Spleen (tissue), 11 donors: ENCODE results near the gene IGF2BP1. TPM values are rescaled to one million over a fixed set of nuclear protein-coding genes. Genes with fewer than 3 reads are reported as not detected.
"Not testable (repeated sequence)": the region's sequence is repeated elsewhere in the genome, so short reads cannot be mapped to it uniquely, and the experiment has no call there.

Experiments
- DNase-seq: peaks from one replicate; pipeline ENCODE4 v3.0.0-alpha.2; 2020
- H3K27ac ChIP-seq, 8 donors: fragments of 200-600 bp; sonication (generic) in 7 of 8; 1 replicate in 4 of 8; 2 replicates in 4 of 8; pipeline versions ENCODE4 v1.5.0 to v1.8.0; 2016 to 2021; ENCODE audit warnings: inconsistent platforms in 4 of 8, mild to moderate bottlenecking in 4 of 8, moderate library complexity in 1 of 8
- H3K27me3 ChIP-seq, 7 donors: fragments of 200-600 bp; sonication (generic) in 6 of 7; replicated peaks in 1 of 7; 1 replicate in 4 of 7; 2 replicates in 3 of 7; pipeline versions ENCODE4 v1.5.0 to v1.8.0; 2016 to 2021; ENCODE audit warnings: inconsistent platforms in 3 of 7, mild to moderate bottlenecking in 1 of 7
- H3K36me3 ChIP-seq, 6 donors: fragments of 200-600 bp; sonication (generic) in 5 of 6; 1 replicate in 4 of 6; 2 replicates in 2 of 6; pipeline versions ENCODE4 v1.5.0 to v1.8.0; 2016 to 2021; ENCODE audit warnings: inconsistent platforms in 2 of 6
- H3K4me1 ChIP-seq, 6 donors: fragments of 200-600 bp; sonication (generic) in 5 of 6; 1 replicate in 3 of 6; 2 replicates in 3 of 6; pipeline versions ENCODE4 v1.5.0 to v1.8.0; 2016 to 2021; ENCODE audit warnings: inconsistent platforms in 3 of 6
- H3K4me3 ChIP-seq, 8 donors: fragments of 200-600 bp; sonication (generic) in 7 of 8; 1 replicate in 4 of 8; 2 replicates in 4 of 8; pipeline versions ENCODE4 v1.5.0 to v1.8.0; 2016 to 2021; ENCODE audit warnings: inconsistent platforms in 4 of 8, mild to moderate bottlenecking in 4 of 8, moderate library complexity in 2 of 8
- H3K9me3 ChIP-seq, 8 donors: fragments of 200-600 bp; sonication (generic) in 7 of 8; 1 replicate in 4 of 8; 2 replicates in 4 of 8; pipeline versions ENCODE4 v1.5.0 to v1.8.0; 2016 to 2021; ENCODE audit warnings: inconsistent platforms in 4 of 8
- POLR2A ChIP-seq, 3 donors: fragments of 450-650 bp; IDR thresholded peaks; one replicate each; pipeline ENCODE4 v1.5.1; 2017; ENCODE audit warnings: antibody characterized with exemption in 3 of 3, mild to moderate bottlenecking in 1 of 3
- POLR2AphosphoS5 ChIP-seq, 3 donors: sonication (generic); formaldehyde crosslinking; IDR thresholded peaks; one replicate each; pipeline ENCODE4 v1.5.1; 2017; ENCODE audit warnings: antibody characterized with exemption in 3 of 3
- WGBS, 5 donors: extraction: QIAGEN DNeasy Blood & Tissue Kit in 3 of 5; methylation state at CpG; one replicate each; pipeline versions ENCODE4 v1.1.5 to v1.1.7; 2013 to 2018; 5-methylcytosine and 5-hydroxymethylcytosine counted together
- intact Hi-C: fragments of 100-400 bp; cut with DNase I; formaldehyde crosslinking; loops from one replicate; pipeline ENCODE4 v1.15.0; 2023; ENCODE audit warnings: low total_unique reads
- polyA plus RNA-seq, 3 donors: library from polyadenylated mRNA; stranded (reverse); fragments of 200-250 nt; gene quantifications; one replicate each; pipeline ENCODE4 v1.2.1, GENCODE V29; 2013
- total RNA-seq, 7 donors: library from RNA; depleted of rRNA in 3 of 7; stranded (reverse); fragments of >200 nt in 3 of 7; fragmentation: NEBNext Ultra II Directional in 4 of 7; extraction: Animal tissue kit (Norgen Biotek cat#: 25700) in 4 of 7; gene quantifications; one replicate each; pipeline versions ENCODE4 v1.1.0 to v1.2.1, GENCODE V29; 2016 to 2021
- TF ChIP-seq, protein P1 (sequence below), 11 experiments: fragments of 200-600 bp in 7 of 11; fragments of 450-650 bp in 4 of 11; sonication (generic) in 4 of 11; IDR thresholded peaks in 8 of 11; conservative IDR thresholded peaks in 3 of 11; 1 replicate in 7 of 11; 2 replicates in 4 of 11; pipeline versions ENCODE4 v1.4.0 to v1.8.0; 2016 to 2021; ENCODE audit warnings: antibody characterized with exemption in 11 of 11, inconsistent platforms in 4 of 11, mild to moderate bottlenecking in 1 of 11
- donor health status: healthy with polysubstance abuse.
- donor health status: DM: no; HTN: no; CAD: no; lungs with moderate emphysema.
- donor health status: DM: no; HTN: no; CAD: no.
- donor health status: Bipolar disorder and iron deficiency.
- donor health status: healthy.
- donor health status: DM: no; HTN: no; CAD: no.
- donor health status: DM: yes; HTN: yes; CAD: no.

Gene IGF2BP1
- total and polyA plus RNA-seq, 10 donors = 0.17 TPM; not detected in 9

DNA sequence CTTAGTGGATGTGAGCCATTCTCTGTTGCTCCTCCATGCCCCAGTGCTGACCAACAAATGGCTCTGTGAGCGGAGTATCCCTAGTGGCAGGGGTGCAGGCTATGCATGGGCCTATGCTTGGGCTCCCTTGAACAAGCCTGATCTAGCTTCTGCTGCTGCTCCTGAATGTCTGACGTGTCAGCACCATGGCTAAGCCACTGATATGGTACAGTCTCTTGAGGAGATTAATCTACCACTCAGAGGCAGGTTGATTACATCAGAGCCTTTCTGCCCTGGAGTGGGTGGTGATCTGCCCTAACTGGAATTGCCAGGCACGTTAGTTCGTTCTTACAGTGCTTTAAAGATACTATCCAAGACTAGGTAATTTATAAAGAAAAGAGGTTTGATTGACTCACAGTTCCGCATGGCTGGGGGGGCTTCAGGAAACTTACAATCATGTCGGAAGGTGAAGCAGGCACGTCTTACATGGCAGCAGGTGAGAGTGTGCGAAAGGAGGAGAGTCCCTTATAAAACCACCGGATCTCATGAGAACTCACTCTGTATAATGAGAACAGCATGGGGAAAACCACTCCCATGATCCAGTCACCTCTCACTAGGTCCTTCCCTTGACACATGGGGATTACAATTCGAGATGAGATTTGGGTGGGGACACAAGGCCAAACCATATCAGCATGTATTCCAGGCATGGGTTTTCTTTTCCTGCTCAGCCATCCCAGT is 93.9 kb downstream of the IGF2BP1 start:
- WGBS, 5 donors = 74 to 87% (median 78%) methylated on average over 10 of the region's 10 CpGs
- intact Hi-C loops = no loop called here
- H3K4me1 ChIP-seq = no peaks in the 10 kb centered on the region
- no peak overlapping the region for H3K27ac ChIP-seq
- no peak overlapping the region for H3K4me3 ChIP-seq
- H3K27me3 ChIP-seq = peaks cover 0 to 38% (median 0%) of the 10 kb centered on the region in 7 donors
- TF ChIP-seq, protein P1, sequence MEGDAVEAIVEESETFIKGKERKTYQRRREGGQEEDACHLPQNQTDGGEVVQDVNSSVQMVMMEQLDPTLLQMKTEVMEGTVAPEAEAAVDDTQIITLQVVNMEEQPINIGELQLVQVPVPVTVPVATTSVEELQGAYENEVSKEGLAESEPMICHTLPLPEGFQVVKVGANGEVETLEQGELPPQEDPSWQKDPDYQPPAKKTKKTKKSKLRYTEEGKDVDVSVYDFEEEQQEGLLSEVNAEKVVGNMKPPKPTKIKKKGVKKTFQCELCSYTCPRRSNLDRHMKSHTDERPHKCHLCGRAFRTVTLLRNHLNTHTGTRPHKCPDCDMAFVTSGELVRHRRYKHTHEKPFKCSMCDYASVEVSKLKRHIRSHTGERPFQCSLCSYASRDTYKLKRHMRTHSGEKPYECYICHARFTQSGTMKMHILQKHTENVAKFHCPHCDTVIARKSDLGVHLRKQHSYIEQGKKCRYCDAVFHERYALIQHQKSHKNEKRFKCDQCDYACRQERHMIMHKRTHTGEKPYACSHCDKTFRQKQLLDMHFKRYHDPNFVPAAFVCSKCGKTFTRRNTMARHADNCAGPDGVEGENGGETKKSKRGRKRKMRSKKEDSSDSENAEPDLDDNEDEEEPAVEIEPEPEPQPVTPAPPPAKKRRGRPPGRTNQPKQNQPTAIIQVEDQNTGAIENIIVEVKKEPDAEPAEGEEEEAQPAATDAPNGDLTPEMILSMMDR (IDR thresholded peaks at IDR 0.05 in 8 of 11, conservative IDR thresholded peaks at IDR 0.05 in 3 of 11) = no peak
- TF ChIP-seq POLR2AphosphoS5 (IDR thresholded peaks at IDR 0.05) (no peak), POLR2A (IDR thresholded peaks at IDR 0.05) (no peak)
- no peaks in the 10 kb centered on the region for H3K9me3 ChIP-seq
- DNase-seq = no peak
- no peaks in the 10 kb centered on the region for H3K36me3 ChIP-seq

DNA sequence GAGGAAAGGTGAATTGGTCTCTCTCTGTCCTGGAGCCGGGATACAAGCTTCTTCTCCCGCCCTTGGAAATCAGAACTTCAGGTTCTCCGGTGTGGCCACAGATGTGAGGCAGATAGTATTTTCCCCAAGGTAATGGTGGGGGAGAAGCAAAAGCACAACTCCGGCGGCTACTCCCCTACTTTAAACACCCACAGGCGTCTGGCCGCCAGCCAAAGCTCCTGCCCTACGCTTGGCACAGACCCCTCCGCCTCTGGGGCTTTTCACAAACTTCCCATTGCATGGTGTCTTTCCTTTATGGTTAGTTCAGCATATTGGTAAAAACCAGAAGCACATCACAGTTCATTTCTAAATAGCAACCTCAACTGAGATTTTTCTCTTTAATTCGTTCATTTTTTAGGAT is 95.9 kb downstream of the IGF2BP1 start:
- TF ChIP-seq POLR2A (IDR thresholded peaks at IDR 0.05) (no peak), POLR2AphosphoS5 (IDR thresholded peaks at IDR 0.05) (no peak)
- TF ChIP-seq, protein P1 (IDR thresholded peaks at IDR 0.05 in 8 of 11, conservative IDR thresholded peaks at IDR 0.05 in 3 of 11) = no peak
- Histone ChIP-seq H3K9me3 (no peaks in the 10 kb centered on the region), H3K27me3 (peaks cover 0 to 24% (median 0%) of the 10 kb centered on the region in 7 donors), H3K27ac (no peak overlapping the region), H3K4me3 (no peak overlapping the region), H3K4me1 (no peaks in the 10 kb centered on the region), H3K36me3 (no peaks in the 10 kb centered on the region)
- no peak for DNase-seq
- WGBS, 5 donors = 74 to 83% (median 76%) methylated on average over 10 of the region's 10 CpGs
- intact Hi-C loops = no loop called here

DNA sequence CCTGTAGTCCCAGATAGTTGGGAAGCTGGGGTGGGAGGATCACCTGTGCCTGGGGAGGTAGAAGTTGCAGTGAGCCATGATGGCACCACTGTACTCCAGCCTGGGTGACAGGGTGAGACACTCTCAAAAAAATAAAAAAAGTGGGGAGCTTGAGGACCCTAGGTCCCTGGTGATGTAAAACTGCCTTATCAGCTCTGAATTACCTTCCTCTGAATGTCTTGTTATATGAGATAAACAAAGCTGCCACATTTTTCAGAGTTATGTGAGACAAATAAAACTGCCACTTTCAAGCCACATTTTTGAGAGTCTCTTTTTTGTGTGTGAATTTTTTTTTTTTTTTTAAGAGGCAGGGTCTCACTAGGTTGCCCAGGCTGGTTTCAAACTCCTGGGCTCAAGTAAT is 103.4 kb downstream of the IGF2BP1 start:
- Histone ChIP-seq H3K4me3 (no peak overlapping the region), H3K27me3 (peaks cover 0 to 37% (median 0%) of the 10 kb centered on the region in 7 donors), H3K27ac (no peak overlapping the region), H3K9me3 (no peaks in the 10 kb centered on the region), H3K36me3 (no peaks in the 10 kb centered on the region), H3K4me1 (no peaks in the 10 kb centered on the region)
- intact Hi-C loops = no loop called here
- TF ChIP-seq, protein P1 (IDR thresholded peaks at IDR 0.05 in 8 of 11, conservative IDR thresholded peaks at IDR 0.05 in 3 of 11) = no peak
- TF ChIP-seq POLR2A (IDR thresholded peaks at IDR 0.05) = no peak
- no peak for TF ChIP-seq POLR2AphosphoS5 (IDR thresholded peaks at IDR 0.05)
- no peak for DNase-seq

DNA sequence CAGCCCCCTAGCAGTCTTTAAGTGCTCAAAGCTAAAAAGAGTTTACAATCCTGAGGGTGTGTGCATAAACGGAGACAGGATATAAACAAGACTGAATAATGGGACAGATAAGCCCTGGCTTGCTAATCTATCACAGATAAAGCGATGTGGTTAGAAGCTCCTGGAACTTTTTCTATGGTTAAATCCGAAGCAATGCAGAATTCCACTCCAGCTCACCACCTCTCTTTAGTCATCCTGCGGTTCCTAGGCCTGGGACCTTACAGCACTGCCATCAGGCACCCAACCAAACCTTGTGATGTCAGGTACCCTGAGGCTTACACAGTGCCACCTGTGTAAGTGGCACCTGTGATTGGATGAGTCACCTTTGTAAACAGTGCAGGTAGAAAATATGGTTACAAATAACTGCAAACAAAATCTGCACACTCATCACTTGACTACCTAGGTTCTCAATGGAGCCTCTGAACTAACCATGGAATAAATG is 103.9 kb downstream of the IGF2BP1 start:
- Histone ChIP-seq H3K4me3 (no peak overlapping the region), H3K27me3 (peaks cover 0 to 38% (median 0%) of the 10 kb centered on the region in 7 donors), H3K36me3 (no peaks in the 10 kb centered on the region), H3K4me1 (no peaks in the 10 kb centered on the region), H3K27ac (no peak overlapping the region), H3K9me3 (no peaks in the 10 kb centered on the region)
- TF ChIP-seq, protein P1 (IDR thresholded peaks at IDR 0.05 in 8 of 11, conservative IDR thresholded peaks at IDR 0.05 in 3 of 11) = no peak
- TF ChIP-seq POLR2AphosphoS5 (IDR thresholded peaks at IDR 0.05) (no peak), POLR2A (IDR thresholded peaks at IDR 0.05) (no peak)
- WGBS, 5 donors = 69 to 82% (median 73%) methylated on average over 4 of the region's 4 CpGs
- DNase-seq = no peak
- intact Hi-C loops = no loop called here

DNA sequence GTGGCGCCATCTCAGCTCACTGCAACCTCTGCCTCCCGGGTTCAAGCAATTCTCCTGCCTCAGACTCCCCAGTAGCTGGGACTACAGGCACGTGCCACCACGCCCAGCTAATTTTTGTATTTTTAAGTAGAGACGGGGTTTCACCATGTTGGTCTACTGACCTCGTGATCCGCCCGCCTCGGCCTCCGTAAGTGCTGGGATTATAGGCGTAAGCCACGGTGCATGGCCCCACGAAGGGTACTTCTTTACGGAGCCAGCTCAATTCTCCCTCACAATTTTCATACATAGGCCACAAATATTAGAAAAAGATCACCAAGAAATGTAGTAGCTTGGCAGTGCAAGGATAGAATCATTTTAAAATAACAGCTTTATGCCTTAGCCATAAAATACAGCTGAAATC is 106.2 kb downstream of the IGF2BP1 start:
- DNase-seq, H3K4me3 ChIP-seq, H3K9me3 ChIP-seq, H3K4me1 ChIP-seq, H3K27ac ChIP-seq, H3K36me3 ChIP-seq, intact Hi-C loops: not testable (repeated sequence)
- H3K27me3 ChIP-seq = peaks cover 0 to 34% (median 0%) of the 10 kb centered on the region in 7 donors
- 92 to 99% (median 95%) methylated on average over 14 of the region's 14 CpGs for WGBS, 5 donors
